K562 treated with DMSO at 1 percent for 12 hours (cell line): ENCODE measurements around the gene SLC14A1. TPM values are rescaled to one million over a fixed set of nuclear protein-coding genes. Genes with fewer than 3 reads are reported as not detected.

ENCODE experiments used
- total RNA-seq: library from RNA; unstranded; fragments of 300-600 nt; gene quantifications from 2 replicates; pipeline ENCODE4 v1.2.3, GENCODE V29; 2022; ENCODE audit not compliant: insufficient read depth

The SLC14A1 gene
- total RNA-seq, result 1.7 TPM in 1 of 2 replicates, not detected in the other

GRCh38 chr18:45723567-45724355, at the start of gene SLC14A1:
SLC14A1 (plus strand) TSS chr18:45724181; CDS start chr18:45730321, 6,140 bp downstream.

Other genes starting within 250 kb of the SLC14A1 start
- not detected in 2 replicates for gene SLC14A2, start 108.7 kb upstream of the SLC14A1 start, total RNA-seq
- not detected in 2 replicates for gene SIGLEC15, start 101.5 kb downstream of the SLC14A1 start, total RNA-seq
- 1.5 and 9.7 TPM in 2 replicates for gene EPG5, start 243.1 kb downstream of the SLC14A1 start, total RNA-seq